HG03442 (cell line): Measurements from ENCODE around the gene GNG7.
"Not testable (repeated sequence)": the region's sequence is repeated elsewhere in the genome, so short reads cannot be mapped to it uniquely, and the experiment has no call there.

ENCODE experiments used
- ATAC-seq: cut with Tn5 transposase; IDR thresholded peaks from one replicate; pipeline ENCODE4 v1.9.1; 2021; ENCODE audit warnings: mild to moderate bottlenecking, moderate library complexity; ENCODE audit not compliant: unreplicated experiment

Gene GNG7

DNA sequence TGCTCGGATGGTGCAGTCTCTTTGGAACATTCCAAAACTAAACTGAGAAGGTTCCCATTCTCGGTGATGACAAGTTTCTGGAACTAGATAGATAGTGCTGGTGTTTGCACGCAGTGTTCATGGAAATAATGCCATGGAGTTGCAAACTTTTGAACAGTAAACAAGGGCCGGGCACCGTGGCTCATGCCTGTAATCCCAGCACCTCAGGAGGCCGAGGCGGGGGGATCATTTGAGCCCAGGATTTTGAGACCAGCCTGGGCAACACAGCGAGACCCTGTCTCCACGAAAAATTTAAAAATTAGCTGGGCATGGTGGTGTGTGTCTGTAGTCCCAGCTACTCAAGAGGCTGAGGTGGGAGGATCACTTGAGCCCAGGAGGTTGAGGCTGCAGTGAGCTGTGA lies 95.7 kb downstream of the GNG7 start:
- ATAC-seq = not testable (repeated sequence)

DNA sequence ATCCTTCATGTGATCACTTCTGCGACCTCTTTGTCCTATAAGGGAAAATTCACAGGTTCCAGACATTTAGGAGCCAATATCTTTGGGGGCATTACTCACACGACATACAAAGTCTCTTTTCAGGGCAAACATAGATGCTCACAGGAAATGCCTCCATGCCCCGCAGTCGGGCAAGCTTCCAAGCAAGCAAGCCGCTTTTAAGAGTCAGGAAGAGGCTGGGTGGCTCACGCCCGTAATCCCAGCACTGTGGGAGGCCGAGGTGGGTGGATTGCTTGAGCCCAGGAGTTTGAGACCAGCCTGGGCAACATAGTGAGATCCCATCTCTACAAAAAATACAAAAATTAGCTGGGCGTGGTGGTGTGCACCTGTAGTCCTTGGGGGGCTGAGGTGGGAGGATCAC lies 96.6 kb downstream of the GNG7 start:
- ATAC-seq = not testable (repeated sequence)

DNA sequence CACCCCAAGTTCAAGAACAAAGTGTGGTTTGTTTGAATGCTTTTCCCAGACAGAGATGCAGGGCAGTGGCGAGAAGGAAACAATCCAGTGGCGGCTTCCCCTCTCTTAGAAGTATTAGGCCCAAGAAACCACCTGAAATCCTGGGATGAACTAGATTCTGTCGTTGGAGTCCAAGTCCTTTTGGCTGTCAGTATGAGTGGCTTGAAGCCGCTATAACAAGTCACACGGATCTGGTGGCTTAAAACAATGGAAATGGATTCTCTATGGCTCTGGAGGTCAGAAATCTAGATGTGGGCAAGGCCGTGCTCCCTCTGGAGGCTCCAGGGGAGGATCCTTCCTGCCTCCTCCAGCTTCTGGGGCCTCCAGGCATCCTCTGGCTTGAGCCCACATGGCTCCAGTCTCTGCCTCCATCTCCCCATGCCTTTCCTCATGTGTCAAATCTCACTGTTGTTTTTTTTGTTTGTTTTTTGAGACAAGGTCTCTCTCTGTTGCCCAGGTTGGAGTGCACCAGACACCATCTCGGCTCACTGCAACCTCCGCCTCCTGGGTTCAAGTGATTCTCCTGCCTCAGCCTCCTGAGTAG lies 97.7 kb downstream of the GNG7 start:
- ATAC-seq = no peak

DNA sequence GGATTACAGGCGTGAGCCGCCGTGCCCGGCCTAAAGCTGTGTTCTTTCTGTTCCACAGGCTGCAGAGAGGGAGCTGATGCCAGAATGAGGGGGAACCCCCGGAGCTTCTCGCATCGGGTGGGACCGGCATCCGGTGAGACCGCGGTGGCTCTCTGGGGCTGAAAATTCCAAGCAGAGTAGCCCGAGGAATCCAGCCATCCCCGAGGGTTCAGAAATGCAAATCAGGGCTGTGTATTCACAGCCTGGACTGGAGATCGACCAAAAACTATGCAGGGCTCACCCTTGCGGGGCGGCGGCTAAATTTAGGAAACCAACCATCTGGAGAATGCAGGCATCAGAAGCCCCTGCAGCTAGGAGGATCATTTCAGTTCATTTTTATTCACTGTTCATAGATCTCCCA lies 99.2 kb downstream of the GNG7 start:
- no peak for ATAC-seq

DNA sequence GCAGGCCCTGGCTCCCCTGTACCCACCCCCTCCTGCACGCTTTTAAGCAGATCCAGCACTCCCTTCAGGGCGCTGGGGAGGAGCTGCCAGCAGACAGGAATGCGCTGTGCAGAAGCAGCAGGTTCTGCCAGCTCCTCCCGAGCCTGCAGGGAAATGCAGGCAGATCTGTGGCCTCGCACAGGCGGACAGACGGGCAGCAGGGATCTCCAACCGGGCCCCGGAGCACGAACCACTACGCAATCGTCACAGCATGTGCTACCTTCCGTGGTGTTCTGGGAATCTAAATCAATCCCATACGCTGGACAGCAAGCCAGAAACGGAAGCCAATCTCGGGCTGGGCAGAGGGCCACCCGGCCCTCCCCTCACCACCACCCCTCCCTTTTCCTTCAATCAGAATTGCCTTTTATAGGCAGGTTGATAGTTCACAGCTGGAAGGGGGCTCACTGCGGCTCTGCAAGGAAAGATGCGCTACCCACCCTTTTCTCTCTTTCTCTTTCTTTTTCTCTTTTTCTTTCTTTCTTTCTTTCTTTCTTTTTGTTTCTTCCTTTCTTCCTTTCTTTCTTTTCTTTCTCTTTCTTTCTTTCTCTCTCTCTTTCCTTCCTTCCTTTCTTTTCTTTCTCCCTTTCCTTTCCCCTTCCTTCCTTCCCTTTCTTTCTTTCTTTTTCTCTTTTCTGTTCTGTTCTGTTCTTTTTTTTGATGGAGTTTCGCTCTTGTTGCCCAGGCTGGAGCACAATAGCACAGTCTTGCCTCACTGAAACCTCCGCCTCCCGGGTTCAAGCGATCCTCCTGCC lies 99.9 kb downstream of the GNG7 start:
- no peak for ATAC-seq

DNA sequence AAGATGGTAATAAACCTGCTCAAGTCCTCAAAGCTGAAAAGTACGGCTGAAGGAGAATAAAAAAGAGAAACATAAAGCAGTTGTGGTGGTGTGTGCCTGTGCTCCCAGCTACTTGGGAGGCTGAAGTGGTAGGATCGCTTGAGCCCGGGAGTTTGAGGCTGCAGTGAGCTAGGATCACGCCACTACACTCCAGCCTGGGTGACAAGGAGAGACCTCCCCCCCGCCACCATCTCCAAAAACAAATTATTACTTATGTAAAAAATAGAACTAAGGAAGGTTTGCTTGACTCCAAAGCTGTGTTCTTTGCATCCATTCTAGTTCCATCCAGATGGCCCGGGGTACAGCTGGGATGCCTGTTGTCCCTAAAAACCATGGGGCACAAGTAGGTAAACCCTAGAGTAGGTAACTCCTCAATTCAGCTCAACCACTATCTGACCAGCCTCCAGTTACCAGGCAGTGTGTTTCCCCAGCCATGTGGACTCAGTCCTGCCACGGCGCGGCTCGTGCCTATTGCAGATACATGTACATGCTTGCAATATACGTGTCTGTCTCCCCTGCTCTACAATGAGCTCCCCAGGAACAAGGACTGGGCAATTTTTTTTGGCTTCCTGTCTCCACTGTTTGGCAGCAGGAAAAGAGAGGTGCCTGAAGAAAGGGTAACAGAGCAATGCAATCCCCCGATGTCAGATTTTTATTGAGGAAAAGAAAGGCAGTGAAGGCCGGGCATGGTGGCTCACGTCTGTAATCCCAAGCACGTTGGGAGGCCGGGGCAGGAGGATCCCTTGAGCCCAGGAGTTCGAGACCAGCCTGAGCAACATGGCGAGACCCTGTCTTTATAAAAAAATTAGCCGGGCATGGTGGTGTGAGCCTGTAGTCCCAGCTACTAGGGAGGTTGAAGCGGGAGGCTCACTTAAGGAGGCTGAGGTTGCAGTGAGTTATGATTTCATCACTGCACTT lies 101.3 kb downstream of the GNG7 start:
- no peak for ATAC-seq

DNA sequence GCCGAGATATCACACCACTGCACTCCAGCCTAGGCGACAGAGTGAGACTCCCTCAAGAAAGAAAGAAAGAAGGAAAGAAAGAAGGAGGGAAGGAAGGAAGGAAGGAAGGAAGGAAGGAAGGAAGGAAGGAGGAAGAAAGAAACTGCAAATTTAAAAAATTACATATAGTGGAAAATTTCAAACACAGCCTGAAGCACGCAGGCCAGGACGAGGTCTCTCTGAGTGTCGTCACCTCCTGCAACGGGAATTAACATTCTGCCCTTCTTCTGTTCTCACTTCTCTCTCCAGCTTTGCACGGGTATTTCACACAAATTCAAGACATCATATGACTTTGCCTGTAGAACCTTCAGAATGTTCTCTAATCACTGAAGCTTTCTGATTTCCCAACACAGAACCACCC lies 108.2 kb downstream of the GNG7 start:
- no peak for ATAC-seq

DNA sequence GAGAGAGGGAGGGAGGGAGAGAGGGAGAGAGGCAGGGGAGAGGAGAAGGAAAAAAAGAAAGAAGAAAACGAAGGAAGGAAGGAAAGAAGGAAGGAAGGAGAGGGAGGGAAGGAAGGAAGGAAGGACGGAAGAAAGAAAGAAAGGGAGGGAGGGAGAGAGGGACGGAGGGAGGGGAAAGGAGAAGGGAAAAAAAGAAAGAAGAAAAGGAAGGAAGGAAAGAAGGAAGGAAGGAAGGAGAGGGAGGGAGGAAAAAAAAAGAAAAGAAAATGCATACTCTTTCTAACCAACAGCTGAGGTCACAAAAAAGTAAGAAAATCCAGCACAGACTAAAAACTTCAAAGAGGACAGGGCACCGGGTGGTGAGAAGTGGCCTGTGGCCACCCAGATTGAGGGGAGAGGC lies 109.7 kb downstream of the GNG7 start:
- no peak for ATAC-seq

DNA sequence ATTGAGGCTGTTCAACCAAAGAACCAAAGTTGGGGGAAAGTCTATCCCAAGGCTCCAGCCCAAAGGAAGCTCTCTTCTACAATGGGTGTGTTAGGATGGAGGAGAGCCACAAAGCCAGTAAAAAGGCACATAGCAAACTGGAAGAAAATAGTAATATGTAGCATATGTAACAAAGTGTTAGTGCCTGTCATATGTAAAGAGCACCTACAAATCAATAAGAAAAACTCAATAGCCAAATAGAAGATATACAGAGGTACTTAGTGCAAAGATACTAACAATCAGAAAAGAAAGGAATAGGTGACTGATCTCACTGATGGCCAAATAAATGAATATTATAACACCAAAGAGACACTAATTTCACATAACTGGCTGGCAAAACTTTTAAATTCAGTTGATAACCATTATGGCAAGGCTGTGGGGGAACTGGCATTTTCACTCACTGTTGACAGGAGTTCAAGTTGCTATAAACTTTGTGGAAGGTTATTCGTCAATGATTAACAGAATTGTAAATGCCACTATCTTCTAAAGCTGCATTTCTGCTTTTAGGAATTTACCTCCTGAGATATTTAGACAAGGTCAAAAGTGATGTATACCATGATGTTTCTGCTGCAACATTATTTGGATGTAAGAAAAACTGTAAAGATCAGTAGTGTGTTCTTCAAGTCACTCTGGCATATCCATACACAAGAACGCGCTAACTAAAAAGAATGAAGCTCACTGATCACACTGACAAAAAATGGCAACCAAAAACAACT lies 110.8 kb downstream of the GNG7 start:
- ATAC-seq = no peak

DNA sequence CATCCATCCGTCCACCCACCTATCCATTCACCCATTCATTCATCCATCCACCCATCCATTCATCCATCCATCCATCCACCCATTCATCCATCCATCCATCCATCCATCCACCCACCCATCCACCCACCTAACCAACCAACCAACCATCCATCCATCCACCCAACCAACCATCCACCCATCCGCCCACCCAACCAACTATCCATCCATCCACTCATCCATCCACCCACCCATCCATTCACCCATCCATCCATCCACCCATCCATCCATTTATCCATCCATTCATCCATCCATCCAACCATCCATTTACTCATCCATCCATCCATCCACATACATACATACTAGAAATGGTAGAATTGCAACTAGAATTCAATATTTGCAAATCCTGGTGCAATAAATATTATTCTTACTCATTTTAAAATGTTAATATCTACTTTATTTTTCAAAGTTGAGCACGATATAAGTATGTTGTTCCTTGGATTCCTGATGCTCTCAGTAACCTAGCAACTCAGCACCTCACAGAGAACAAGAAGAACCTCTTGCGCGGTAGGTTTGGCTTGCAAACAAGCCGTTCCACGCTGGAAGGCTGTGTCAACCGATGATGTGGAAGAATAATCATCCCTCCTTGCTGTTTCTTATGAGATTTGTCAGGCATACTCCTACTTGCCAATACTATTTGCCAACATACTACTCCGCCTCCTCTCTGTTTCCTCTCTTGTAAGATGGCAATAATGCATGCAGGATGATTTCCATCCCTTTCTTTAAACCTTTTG lies 111.7 kb downstream of the GNG7 start:
- no peak for ATAC-seq

DNA sequence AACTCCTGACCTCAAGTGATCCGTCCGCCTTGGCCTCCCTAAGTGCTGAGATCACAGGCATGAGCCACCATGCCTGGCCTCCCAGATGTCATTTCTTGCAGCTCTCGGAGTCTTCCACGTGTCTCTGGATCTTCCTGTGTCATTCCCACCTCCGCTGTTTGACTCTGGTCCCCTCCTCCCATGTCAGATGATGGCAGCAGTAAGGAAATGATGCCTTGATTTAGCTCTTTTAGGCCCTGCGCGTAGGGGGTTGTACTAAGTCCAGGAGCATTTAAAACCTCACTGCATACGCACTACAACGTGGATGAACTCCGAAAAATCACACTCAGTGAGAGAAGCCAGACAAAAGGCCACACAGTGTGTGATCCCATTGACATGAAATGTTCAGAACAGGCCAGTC lies 113.1 kb downstream of the GNG7 start:
- no peak for ATAC-seq

DNA sequence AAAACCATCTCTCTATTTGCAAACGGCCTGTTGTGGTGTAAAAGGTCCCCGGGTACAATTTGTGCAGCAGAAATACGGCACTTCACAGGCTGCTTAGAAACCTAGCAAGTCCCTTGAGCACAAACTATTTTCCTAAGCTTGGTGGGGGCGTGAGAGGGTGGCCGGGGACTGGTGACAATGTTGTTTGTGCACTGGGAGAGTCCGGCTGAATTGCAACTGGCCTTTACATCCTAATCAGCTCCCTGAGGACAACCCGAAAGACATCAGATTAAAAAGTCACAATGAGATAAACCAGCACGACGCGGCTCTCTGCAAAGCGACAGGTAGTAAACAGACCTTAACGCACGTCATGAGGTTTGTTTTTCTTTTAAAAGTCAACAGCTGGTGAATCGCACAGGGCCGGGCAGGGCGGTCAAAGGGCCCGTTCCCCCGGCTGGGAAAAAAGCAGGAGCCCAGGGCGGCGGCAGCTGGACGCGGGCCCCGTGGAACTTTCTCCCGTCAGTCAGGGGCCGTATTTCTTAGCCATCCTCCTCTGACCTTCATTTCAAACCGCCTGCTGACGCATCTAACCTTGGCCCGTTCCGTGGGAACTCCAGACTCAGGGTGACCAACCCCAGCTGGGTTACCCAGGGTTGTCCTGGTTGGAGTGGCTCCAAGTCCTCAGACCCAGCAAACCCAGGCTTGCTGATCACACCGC lies 114.3 kb downstream of the GNG7 start:
- ATAC-seq = no peak

DNA sequence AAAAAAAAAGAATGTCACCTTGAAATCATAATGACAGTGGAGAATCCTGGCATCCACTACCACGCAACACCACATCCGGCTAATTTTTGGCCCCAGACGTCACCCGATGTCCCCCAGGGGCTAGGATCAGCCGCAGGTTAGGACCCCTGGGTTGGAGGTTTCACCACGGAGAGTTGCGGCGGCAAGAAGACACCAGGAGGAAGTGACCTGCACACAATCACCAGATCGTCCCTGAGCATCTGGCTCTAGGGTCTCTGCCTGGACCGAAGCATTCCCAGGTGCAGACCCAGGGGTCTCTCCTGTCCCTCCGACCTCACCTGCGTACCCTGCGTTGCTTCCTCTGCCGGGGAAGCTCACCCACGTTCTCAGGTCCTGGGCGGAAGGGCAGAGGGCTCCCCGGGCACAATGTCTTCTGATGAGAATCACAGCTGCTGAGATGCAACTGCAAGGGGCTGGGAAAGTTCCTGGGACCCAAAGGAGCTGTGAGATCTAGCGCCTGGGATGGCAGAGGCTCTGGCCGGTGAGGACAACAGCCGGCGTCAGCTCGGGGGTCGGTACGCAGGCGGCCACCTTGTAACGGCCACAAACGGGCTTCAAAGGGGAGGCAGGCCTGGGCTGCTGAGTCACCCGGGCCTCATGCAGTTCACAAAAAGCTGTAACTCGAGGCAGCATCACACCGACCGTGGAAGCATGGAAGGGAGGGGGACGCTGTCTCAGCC lies 115.3 kb downstream of the GNG7 start:
- no peak for ATAC-seq

DNA sequence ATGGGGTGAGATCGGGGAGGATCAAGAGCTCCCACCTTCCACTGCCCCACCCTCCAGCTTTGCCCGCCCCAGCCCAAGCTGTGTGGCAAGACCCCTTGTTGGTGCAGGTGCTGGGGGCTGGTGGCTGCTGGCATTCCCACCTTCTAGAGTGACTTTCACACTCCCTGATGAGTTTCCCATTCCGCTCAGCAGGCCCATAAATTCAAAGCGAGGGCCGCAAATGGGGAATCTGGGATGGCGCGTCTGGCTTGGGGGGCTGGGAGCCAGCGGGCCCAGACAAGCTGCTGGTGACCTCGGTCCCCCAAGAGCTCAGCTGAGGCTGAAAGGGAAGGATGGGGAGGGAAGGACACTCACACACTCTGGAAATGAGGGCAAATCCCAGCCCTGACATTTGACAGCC lies 116.3 kb downstream of the GNG7 start:
- no peak for ATAC-seq

DNA sequence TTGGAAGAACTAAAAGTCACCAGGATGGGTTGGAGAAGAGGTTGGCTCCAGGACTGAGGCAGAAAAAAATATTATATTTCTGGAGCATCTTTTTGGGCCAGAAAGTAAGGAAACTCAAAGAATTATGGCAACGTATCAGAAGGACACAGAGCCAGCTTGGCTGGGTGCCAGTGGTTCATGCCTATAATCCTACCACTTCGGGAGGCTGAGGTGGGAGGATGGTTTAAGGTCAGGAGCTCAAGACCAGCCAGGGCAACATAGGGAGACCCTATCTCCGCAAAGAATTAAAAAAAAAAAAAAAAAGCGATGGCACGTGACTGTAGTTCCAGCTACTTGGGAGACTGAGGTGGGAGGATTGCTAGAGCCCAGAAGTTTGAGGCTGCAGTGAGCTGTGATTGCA lies 118.5 kb downstream of the GNG7 start:
- no peak for ATAC-seq

DNA sequence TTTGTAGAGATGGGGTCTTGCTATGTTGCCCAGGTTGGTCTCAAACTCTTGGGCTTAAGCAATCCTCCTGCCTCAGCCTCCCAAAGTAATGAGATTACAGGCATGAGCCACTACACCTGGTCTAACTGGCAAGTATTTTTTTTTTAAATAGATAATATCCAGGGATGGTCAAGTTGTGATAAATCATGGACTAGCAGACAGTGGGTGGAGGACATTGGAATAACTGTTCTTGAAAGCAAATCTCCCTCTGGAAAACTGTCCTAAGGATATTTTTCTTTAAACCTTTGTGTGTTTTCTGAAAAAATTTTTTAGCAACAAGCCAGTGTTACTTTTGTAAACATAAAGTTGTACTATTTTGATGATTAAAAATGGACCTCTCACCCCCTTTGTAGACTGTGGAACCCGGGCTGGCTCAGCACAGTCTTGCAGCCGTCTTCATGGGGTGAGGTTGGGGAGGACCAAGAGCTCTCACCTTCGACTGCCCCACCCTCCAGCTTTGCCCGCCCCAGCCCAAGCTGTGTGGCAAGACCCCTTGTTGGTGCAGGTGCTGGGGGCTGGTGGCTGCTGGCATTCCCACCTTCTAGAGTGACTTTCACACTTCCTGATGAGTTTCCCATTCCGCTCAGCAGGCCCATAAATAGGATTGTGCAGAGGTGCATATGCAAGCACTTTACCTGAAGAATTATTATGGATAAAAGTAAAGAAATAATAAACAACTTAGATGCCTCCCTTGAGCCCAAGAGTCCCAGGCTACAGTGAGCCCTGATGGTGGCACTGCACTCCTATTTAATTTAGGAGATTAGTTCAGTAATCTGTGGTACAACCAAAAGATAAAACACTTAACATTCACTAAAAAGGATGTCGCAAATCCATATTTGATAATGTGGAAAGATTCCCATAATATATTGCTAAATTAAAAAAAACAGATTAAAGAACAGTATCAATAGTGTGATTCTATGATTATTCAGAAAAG lies 119.2 kb downstream of the GNG7 start:
- ATAC-seq = no peak

DNA sequence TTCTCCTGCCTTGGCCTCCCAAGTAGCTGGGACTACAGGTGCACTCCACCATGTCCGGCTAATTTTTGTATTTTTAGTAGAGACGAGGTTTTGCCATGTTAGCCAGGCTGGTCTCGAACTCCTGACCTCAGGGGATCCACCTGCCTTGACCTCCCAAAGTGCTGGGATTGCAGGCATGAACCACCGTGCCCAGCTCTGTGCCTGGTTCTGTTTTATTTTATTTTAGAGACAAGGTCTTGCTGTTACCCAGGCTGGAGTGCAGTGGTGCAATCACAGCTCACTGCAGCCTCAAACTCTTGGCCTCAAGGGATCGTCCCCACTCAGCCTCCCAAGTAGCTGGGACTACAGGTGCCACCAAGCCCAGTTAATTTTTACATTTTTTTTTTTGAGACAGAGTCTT lies 122.1 kb downstream of the GNG7 start:
- not testable (repeated sequence) for ATAC-seq
